Keratinocyte (primary cell): Measurements from ENCODE around the gene NEGR1. TPM values are rescaled to one million over a fixed set of nuclear protein-coding genes. Genes with fewer than 3 reads are reported as not detected.

Source experiments
- DNase-seq: peaks from one replicate; pipeline ENCODE4 v3.0.0-alpha.2; 2011; ENCODE audit warnings: low read depth, missing footprints, low spot score
- FAIRE-seq: peaks from 2 replicates; lab custom pipeline; 2011; peaks lifted over from hg19 to GRCh38; lab: Jason Lieb, UNC
- H2AFZ ChIP-seq: 2 replicates; pipeline ENCODE4 v1.6.0; 2012; ENCODE audit warnings: low read length, control low read depth, inconsistent platforms; ENCODE audit not compliant: control insufficient read depth
- H3K27ac ChIP-seq: 2 replicates; pipeline ENCODE4 v1.5.1; 2011; ENCODE audit warnings: low read length; ENCODE audit not compliant: control insufficient read depth, insufficient read depth
- H3K27me3 ChIP-seq: 3 replicates; pipeline ENCODE4 v1.6.0; 2011; ENCODE audit warnings: low read length; ENCODE audit not compliant: control insufficient read depth, insufficient read depth; ENCODE audit errors: extremely low read depth
- H3K36me3 ChIP-seq, 2 experiments: 2 replicates in 1 of 2; 3 replicates in 1 of 2; pipeline ENCODE4 v1.5.1; 2011; ENCODE audit warnings: low read length in 2 of 2, mild to moderate bottlenecking in 1 of 2; ENCODE audit not compliant: control insufficient read depth in 2 of 2, insufficient read depth in 2 of 2; ENCODE audit errors: extremely low read depth in 1 of 2
- H3K4me1 ChIP-seq: 3 replicates; pipeline ENCODE4 v1.5.1; 2011; ENCODE audit warnings: low read length; ENCODE audit not compliant: control insufficient read depth, insufficient read depth; ENCODE audit errors: extremely low read depth
- H3K4me2 ChIP-seq: 3 replicates; pipeline ENCODE4 v1.6.0; 2011; ENCODE audit warnings: low read depth, low read length; ENCODE audit not compliant: control insufficient read depth, insufficient read depth; ENCODE audit errors: extremely low read depth
- H3K4me3 ChIP-seq, 3 experiments: fragments of 200-600 bp in 1 of 3; sonication (generic) in 1 of 3; 2 replicates in 2 of 3; 3 replicates in 1 of 3; pipeline ENCODE4 v1.5.1; 2011 to 2016; ENCODE audit warnings: low read length in 3 of 3, mild to moderate bottlenecking in 3 of 3, control low read depth in 2 of 3, inconsistent platforms in 1 of 3, low read depth in 1 of 3, mixed read lengths in 1 of 3, mixed run types in 1 of 3, moderate library complexity in 1 of 3; ENCODE audit not compliant: control insufficient read depth in 2 of 3, insufficient read depth in 2 of 3; ENCODE audit errors: extremely low read depth in 1 of 3
- H3K79me2 ChIP-seq: 2 replicates; pipeline ENCODE4 v1.6.0; 2012; ENCODE audit warnings: low read length; ENCODE audit not compliant: control insufficient read depth, insufficient read depth
- H3K9ac ChIP-seq: 3 replicates; pipeline ENCODE4 v1.6.0; 2011; ENCODE audit warnings: low read length; ENCODE audit not compliant: control insufficient read depth, insufficient read depth; ENCODE audit errors: extremely low read depth
- H3K9me1 ChIP-seq: 3 replicates; pipeline ENCODE4 v1.6.0; 2011; ENCODE audit warnings: low read length; ENCODE audit not compliant: control insufficient read depth, insufficient read depth; ENCODE audit errors: extremely low read depth
- H3K9me3 ChIP-seq: 2 replicates; pipeline ENCODE4 v1.5.1; 2012; ENCODE audit warnings: low read depth, low read length; ENCODE audit not compliant: control insufficient read depth
- H4K20me1 ChIP-seq: 3 replicates; pipeline ENCODE4 v1.6.0; 2011; ENCODE audit warnings: low read length; ENCODE audit not compliant: control insufficient read depth, insufficient read depth; ENCODE audit errors: extremely low read depth
- EZH2 ChIP-seq: IDR thresholded peaks from one replicate; pipeline ENCODE4 v1.6.1; 2012; ENCODE audit warnings: inconsistent platforms, mild to moderate bottlenecking, low read length, moderate library complexity
- dilution Hi-C: fragments of 300-500 bp; cut with MboI; formaldehyde crosslinking; loops from one replicate; pipeline ENCODE4 v1.7.0; 2020; ENCODE audit warnings: low sequenced_read_pairs; ENCODE audit not compliant: extremely low pct_ligation_motif_present
- polyA plus RNA-seq, 5 experiments: library from polyadenylated mRNA; depleted of rRNA in 3 of 5; stranded (reverse) in 3 of 5; stranded (forward) in 1 of 5; unstranded in 1 of 5; fragments of >200 nt; gene quantifications; 1 replicate in 1 of 5; 2 replicates in 3 of 5; 3 replicates in 1 of 5; pipeline versions ENCODE4 v1.2.1 to v1.2.3, GENCODE V29; 2011 to 2012; ENCODE audit warnings: missing spikeins in 2 of 5, low read depth in 1 of 5, low replicate concordance in 1 of 5
- TF ChIP-seq, protein P1 (sequence below), 3 experiments: IDR thresholded peaks in 1 of 3; conservative IDR thresholded peaks in 1 of 3; optimal IDR thresholded peaks in 1 of 3; 2 replicates in 2 of 3; 3 replicates in 1 of 3; pipeline versions ENCODE3 to v1.5.1; 2011; ENCODE audit warnings: low read length in 3 of 3, mild to moderate bottlenecking in 3 of 3, moderate library complexity in 2 of 3, control low read depth in 1 of 3, inconsistent platforms in 1 of 3; ENCODE audit not compliant: insufficient read depth in 2 of 3; ENCODE audit errors: extremely low read depth in 1 of 3

NEGR1 gene
- polyA plus RNA-seq, 1 donor (not counting 4 experiments of a cell fraction or from before 2014, with no cell fraction given), result 1.6 TPM

DNA sequence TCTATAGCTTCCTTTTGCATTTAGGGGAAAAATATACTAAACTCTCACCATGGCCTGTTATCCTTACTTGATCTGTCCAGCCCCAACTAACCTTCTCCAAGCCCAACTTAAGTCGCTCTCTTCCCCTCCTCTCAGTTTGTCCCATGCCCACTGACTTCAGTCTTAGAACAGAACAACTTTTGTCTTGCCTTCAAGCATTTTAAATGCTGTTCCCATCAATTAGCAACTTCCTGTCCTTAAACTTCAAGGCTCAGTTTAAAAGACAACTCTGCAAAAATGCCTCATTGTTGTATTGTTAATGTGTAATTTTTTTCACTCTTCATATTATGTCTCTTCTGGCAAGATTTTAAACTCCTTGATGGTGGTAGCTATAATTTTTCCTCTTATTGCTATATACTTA, 526.9 kb downstream of the NEGR1 start:
- H3K4me1 ChIP-seq, result no peaks in the 10 kb centered on the region
- H3K79me2 ChIP-seq, result no peaks in the 10 kb centered on the region
- no peaks in the 10 kb centered on the region for H3K9me3 ChIP-seq
- no peak overlapping the region for H3K4me2 ChIP-seq
- no peak for FAIRE-seq
- no peaks in the 10 kb centered on the region for H3K9me1 ChIP-seq
- TF ChIP-seq, protein P1, sequence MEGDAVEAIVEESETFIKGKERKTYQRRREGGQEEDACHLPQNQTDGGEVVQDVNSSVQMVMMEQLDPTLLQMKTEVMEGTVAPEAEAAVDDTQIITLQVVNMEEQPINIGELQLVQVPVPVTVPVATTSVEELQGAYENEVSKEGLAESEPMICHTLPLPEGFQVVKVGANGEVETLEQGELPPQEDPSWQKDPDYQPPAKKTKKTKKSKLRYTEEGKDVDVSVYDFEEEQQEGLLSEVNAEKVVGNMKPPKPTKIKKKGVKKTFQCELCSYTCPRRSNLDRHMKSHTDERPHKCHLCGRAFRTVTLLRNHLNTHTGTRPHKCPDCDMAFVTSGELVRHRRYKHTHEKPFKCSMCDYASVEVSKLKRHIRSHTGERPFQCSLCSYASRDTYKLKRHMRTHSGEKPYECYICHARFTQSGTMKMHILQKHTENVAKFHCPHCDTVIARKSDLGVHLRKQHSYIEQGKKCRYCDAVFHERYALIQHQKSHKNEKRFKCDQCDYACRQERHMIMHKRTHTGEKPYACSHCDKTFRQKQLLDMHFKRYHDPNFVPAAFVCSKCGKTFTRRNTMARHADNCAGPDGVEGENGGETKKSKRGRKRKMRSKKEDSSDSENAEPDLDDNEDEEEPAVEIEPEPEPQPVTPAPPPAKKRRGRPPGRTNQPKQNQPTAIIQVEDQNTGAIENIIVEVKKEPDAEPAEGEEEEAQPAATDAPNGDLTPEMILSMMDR (optimal IDR thresholded peaks at IDR 0.05 in 1 of 3, IDR thresholded peaks at IDR 0.05 in 1 of 3, conservative IDR thresholded peaks at IDR 0.05 in 1 of 3; ENCODE audit: extremely low read depth in 1 of 3, insufficient read depth in 2 of 3, low read length in 3 of 3), result no peak
- no peak for TF ChIP-seq EZH2
- no peaks in the 10 kb centered on the region for H3K27me3 ChIP-seq
- no peak overlapping the region for H2AFZ ChIP-seq
- no peak for DNase-seq
- H3K27ac ChIP-seq, result no peak overlapping the region
- dilution Hi-C loops, result no loop called here
- no peaks in the 10 kb centered on the region for H3K36me3 ChIP-seq
- H3K4me3 ChIP-seq, result no peak overlapping the region
- H3K9ac ChIP-seq, result no peak overlapping the region
- H4K20me1 ChIP-seq, result no peaks in the 10 kb centered on the region

DNA sequence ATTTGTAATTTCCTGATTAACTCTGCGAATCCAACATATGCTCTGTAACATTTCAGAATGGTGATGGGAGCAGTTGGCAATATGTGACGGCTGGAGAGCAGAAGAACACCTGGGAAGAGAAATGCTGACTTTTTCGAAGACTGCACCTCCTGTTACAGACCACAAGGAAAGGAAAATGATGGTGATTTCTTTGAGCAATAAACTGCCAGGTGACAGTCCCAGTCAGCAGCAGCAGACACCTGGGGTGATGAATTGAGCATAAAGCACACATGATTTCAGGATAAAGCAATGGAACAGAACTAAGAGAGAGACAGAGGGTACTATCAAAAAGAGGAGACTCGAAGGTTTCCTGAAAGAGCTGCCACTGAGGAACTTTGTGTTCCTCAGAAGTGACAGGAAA, 528.6 kb downstream of the NEGR1 start:
- DNase-seq, result no peak
- Histone ChIP-seq H3K27me3 (no peaks in the 10 kb centered on the region), H3K9me3 (no peaks in the 10 kb centered on the region), H3K9ac (no peak overlapping the region), H3K79me2 (no peaks in the 10 kb centered on the region), H2AFZ (no peak overlapping the region), H3K4me2 (no peak overlapping the region), H3K4me1 (no peaks in the 10 kb centered on the region), H3K9me1 (no peaks in the 10 kb centered on the region), H3K4me3 (no peak overlapping the region), H3K27ac (no peak overlapping the region), H4K20me1 (no peaks in the 10 kb centered on the region), H3K36me3 (no peaks in the 10 kb centered on the region)
- dilution Hi-C loops, result no loop called here
- TF ChIP-seq EZH2, result no peak
- TF ChIP-seq, protein P1 (optimal IDR thresholded peaks at IDR 0.05 in 1 of 3, IDR thresholded peaks at IDR 0.05 in 1 of 3, conservative IDR thresholded peaks at IDR 0.05 in 1 of 3; ENCODE audit: extremely low read depth in 1 of 3, insufficient read depth in 2 of 3, low read length in 3 of 3), result no peak
- FAIRE-seq, result no peak
